Measurements from ENCODE around the gene PRIM2.
"Not testable (repeated sequence)": the region's sequence is repeated elsewhere in the genome, so short reads cannot be mapped to it uniquely, and the experiment has no call there.

Gene PRIM2

DNA sequence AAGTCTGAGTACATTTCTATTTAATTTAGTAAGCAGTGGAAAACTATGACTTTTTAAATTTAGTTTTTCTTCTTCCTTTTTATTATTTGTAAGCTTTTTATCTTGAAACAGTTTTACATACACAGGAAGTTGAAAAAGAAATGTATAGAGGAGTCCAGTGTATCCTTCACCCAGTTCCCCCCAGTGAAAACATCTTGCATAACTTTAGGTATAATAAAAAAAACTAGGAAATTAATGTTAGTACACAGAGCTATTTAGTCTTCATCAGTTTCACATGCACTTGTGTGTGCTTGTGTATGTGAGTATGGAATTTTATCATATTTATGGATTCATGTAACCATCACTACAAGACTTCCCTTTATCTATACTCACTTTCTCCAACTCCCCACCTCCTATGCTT lies 162.8 kb downstream of the PRIM2 start:
- not testable (repeated sequence) for DNase-seq (ENCODE audit: low read depth, low spot score); H3K4me3 ChIP-seq (ENCODE audit: low read length)

DNA sequence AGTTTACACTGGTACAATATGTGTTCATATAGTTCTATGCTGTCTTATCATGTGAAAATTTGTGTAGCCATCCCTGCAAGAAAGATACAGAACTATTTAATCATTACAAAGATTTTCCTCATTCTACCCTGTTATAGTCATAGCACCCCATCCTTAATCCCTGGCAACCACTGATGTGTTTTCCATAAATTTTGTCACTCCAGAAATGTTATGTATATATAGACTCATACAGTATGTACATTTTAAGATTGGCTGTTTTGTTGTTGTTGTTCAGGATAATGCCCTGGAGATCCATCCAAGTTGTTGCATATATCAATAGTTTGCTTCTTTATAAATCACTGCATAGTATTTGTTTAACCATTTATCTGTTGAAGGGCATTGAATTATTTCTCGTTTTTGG lies 163.7 kb downstream of the PRIM2 start:
- DNase-seq (ENCODE audit: low read depth, low spot score); H3K4me3 ChIP-seq (ENCODE audit: low read length): not testable (repeated sequence)

DNA sequence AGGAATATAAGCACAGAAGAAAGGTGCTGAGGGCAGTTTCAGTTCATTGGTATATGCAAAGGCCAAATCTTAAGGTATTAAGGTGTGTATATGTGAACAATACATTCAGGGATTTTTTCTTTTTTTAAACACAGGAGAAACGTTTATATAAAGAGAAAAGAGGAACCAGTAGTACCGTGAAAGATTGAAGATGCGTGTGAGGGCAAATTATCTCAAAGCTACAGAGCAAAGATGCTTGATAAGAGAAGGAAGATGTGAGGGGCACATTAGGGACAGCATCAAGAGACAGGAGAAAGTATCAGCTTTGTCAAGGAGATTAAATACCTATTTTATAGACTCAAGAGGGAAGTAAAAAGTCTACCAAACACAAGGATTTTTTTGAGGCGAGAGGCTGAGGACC lies 165.0 kb downstream of the PRIM2 start:
- DNase-seq (ENCODE audit: low read depth, low spot score); H3K4me3 ChIP-seq (ENCODE audit: low read length): not testable (repeated sequence)

DNA sequence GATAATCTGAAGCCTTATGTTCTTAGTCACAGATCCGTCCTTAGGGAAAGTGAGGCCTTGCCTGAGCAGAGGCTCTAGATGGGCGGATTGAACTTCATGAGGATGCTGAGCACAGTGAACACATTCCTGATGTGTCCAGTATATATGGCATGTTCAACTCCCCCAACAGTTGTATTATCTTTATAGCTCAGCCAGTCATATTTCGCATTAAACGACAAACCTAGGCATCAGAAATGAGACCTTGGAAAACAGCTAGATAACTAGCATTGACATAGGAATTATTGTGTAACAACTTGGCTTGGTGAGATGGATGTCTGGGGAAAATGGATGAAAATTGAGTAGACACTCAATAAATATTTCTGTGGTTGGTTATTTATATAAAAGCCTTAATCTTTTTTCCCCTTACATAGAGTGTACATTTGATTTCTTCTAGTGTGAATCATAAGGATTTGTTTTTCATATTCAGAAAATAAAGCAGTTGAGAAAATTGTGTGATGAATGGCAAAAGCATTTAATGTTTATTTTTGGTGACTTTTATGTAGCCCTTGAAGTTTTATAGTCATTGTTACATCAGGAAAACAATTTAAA lies 169.2 kb downstream of the PRIM2 start:
- not testable (repeated sequence) for H3K4me3 ChIP-seq (ENCODE audit: low read length); DNase-seq (ENCODE audit: low read depth, low spot score)

DNA sequence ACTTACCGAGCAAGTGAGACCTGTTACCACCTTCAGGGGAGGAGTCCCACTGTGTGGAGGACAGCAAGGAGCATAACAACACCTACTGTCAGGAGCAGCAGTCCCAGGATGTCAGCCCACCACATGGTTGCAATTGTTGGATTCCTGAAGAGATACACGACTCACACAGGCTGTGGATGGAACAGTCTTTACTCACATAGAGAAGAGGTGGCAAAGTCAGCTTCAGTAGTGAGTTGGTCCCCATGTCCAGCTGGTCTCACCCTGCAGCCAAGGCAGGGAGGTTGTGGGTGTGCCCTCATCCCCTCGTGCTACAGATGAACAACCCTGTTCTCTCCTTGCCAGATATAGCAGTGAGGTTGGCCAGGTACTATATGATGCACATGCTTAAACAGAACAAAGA lies 171.1 kb downstream of the PRIM2 start:
- not testable (repeated sequence) for DNase-seq (ENCODE audit: low read depth, low spot score); H3K4me3 ChIP-seq (ENCODE audit: low read length)

DNA sequence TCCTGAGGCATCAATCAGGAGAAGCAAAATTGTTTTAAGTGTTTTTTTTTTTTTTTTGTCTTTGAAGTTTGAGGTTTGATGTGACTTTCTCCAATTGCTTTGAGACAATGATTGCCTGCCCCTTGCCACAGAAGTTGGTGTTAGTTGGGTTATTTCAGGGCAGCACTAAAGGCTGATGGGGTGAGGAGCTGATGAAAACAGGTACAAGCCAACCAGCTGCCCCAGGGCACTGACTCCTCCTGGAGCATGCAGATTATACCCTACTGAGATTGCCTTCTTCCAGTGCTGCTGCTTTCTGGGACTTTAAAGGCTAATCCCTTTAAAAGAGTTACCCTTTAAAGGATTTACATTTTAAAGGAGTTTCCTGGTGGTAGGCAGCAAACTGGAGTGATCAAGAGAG lies 172.5 kb downstream of the PRIM2 start:
- peak; percentile 14 for DNase-seq (ENCODE audit: low read depth, low spot score)
- H3K4me3 ChIP-seq (ENCODE audit: low read length): not testable (repeated sequence)

DNA sequence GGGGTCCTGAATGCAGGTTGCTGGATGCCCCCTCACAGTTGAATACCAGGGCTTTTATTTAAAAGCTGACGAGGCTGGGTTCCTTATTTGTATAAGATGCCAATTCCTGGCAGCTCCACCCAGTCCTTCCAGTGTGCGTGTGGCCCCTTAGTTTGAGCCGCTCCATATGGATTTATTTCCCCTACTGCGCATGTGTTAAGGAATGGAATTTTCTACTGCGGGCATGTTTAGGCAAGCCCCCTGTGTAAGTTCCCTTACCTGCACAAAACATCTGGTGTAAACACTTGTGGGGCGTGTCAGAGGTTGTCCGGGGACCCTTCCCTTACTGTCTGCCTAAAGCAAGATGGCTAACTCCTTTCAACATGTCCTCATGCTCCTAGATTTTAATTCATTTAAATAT lies 174.4 kb downstream of the PRIM2 start:
- not testable (repeated sequence) for DNase-seq (ENCODE audit: low read depth, low spot score); H3K4me3 ChIP-seq (ENCODE audit: low read length)

DNA sequence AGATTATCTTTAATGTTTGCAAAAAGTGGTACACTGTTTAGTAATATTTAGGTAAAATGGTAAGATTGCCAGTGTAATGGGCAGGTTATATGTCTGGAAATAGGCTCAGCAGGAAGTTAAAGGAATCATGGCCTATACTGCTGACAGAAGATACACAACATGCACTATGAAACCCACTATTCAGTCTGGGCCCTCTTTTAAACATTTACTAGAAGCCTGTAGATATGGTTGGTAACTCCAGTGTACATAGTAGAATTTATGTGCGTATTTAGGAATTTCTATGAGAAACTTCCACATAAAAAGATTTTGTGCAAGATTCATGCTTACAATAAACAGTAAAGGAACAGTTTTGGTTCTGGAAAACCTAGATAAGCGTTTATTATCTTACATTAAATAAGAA lies 178.8 kb downstream of the PRIM2 start:
- H3K4me3 ChIP-seq (ENCODE audit: low read length); DNase-seq (ENCODE audit: low read depth, low spot score): not testable (repeated sequence)

DNA sequence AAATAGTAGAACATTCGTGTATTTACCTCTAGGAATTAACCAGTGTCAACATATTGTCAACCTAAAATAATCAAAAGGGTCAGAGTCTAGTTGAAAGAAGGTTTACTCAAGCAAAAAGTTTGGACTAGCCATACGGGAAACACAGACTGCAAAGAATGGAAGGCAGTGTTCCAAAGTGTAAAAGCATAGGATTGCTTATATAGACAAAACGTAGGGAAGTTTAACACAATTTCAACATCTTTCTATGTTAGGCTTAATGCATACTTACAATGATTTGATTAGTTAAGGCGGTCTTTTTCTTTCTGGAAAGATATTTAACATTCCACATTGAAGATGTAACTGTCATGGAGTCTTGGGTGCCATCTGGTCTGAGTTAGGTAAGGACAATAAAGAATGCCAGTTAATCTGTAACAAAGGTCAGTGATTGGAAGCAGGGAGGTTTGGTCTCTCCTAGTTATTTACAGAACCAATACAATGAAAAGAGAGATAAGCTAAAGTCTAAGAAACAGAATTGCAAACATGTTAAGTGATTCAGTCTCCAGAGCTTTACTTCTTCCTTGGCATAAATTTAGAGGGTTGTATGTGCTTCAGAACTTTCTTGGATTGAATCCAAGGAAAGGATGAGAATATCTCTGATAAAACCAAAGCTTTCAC lies 183.1 kb downstream of the PRIM2 start:
- DNase-seq (ENCODE audit: low read depth, low spot score); H3K4me3 ChIP-seq (ENCODE audit: low read length): not testable (repeated sequence)

DNA sequence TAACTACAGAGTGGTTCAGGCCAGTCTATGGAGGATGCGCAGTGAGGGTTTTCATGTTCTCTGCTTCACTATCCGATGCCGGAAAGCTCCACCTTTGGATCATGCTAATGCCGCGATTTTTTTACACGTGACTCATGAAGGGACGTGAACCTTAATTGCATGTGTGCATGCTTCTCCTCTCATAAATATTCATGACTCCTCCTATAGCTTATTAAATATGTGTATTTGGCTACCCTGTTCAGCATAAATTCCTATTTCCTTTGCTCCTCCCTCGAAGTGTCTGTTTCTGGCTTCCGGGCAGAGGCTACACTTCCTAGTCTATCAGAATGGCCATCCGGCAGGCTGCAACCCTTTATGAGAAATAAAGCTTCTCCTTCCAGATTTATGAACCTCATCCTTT lies 185.0 kb downstream of the PRIM2 start:
- not testable (repeated sequence) for DNase-seq (ENCODE audit: low read depth, low spot score); H3K4me3 ChIP-seq (ENCODE audit: low read length)

DNA sequence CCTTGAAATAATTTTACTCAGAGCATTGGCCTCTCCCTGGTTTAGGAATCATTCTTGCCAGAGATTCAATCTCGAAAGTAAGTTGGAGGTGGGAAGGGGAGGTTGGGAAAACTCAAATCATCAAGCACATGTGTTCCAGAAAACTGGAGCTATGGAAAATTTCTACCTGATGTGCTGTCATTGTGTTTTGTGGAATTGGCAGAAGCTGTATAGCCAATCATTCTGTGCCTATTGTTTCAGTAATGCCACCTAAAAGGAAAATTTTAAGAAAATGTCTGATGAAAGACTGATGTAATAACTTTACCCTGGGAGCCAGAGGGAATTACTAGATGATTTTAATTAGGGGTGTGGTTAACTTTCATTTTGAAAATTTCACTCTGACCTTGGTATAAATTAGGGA lies 187.8 kb downstream of the PRIM2 start:
- not testable (repeated sequence) for H3K4me3 ChIP-seq (ENCODE audit: low read length); DNase-seq (ENCODE audit: low read depth, low spot score)

DNA sequence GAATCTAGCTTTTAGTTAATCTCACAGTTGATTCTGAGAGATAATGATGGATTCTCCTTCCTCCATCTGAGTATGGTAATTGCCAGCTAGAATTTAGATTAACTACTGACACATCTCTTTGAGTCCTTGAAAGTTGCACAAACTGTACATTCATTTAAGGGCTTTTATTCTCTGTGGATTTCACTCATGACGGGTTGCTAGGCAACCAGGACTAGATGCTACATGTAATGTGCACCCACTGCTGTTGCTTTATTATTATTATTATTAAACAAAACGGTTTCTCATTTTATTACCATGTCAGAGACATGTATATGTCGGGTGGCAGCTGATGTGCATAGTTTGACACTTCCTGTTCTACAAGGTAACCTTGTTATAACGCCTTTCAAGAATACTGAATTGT lies 193.0 kb downstream of the PRIM2 start:
- DNase-seq (ENCODE audit: low read depth, low spot score); H3K4me3 ChIP-seq (ENCODE audit: low read length): not testable (repeated sequence)

DNA sequence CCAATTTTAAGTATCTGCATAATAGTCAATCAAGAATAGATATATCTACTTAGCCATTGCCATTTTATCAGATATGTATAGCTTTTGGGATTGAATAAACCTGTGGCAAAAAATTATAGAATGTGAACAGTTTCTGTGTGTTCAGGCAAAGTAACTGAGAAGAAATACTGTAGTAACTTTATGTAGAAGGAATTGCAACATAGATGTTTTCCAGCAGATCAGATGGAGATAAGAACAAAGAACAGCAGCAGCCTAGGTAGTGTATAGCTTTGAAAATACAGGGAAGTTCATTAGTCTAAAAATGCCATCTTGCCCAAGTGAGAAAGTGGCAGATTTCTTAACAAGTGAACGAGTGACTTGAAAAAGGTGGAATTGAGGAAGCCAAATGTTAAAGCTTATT lies 197.7 kb downstream of the PRIM2 start:
- H3K4me3 ChIP-seq (ENCODE audit: low read length); DNase-seq (ENCODE audit: low read depth, low spot score): not testable (repeated sequence)

DNA sequence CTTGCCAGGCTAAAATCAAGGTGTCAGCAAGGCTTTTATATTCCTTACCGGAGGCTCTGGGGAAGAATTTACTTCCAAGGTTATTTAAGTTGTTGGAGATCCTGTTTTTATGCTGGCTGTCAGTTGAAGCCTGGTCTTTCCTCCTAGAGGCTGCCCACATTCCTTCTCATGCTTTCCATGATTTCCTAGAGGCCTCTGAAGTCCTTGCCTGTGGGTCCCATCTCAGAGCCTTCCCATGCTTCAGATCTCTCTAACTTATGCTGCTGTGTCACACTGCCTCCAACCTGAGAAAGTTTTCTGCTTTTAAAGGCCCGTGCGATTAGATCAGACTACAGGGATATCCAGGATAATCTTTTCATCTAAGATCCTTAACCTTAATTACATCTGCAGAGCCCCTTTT lies 198.4 kb downstream of the PRIM2 start:
- H3K4me3 ChIP-seq (ENCODE audit: low read length); DNase-seq (ENCODE audit: low read depth, low spot score): not testable (repeated sequence)

DNA sequence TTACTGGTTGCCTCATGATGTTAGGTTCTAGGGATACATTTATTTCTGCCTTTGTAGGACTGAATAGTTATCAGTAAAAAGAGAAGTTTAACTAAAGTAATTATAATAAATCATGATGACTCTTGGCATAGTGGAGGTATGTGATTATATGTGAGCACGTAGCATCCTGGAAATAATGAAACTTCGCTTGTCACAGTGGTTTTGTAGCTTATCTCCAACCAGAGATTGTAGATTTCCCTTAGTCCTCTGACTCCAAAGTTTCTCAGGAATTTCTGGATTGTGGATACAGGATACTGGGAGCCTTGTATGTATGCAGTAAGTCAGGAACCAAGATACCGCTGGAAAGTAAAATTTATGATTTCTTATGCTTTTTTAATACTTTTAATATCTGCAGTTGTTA lies 199.3 kb downstream of the PRIM2 start:
- H3K4me3 ChIP-seq (ENCODE audit: low read length): not testable (repeated sequence)

DNA sequence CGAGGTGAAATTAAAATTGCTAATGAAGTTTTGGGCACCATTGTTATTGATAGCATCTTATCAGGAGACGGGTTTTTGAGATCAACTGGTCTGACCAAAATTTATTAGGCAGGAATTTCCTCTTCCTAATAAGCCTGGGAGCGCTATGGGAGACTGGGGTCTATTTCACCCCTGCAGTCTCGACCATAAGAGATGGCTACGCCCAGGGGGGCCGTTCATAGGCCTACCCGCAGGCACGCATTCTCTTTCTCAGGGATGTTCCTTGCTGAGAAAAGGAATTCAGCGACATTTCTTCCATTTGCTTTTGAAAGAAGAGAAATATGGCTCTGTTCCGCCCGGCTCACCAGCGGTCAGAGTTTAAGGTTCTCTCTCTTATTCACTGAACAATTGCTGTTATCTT lies 201.8 kb downstream of the PRIM2 start:
- DNase-seq (ENCODE audit: low read depth, low spot score); H3K4me3 ChIP-seq (ENCODE audit: low read length): not testable (repeated sequence)

More for the DNA sequence above, 199.3 kb downstream of the PRIM2 start:
- DNase-seq (ENCODE audit: low read depth, low spot score): not testable (repeated sequence)

DNA sequence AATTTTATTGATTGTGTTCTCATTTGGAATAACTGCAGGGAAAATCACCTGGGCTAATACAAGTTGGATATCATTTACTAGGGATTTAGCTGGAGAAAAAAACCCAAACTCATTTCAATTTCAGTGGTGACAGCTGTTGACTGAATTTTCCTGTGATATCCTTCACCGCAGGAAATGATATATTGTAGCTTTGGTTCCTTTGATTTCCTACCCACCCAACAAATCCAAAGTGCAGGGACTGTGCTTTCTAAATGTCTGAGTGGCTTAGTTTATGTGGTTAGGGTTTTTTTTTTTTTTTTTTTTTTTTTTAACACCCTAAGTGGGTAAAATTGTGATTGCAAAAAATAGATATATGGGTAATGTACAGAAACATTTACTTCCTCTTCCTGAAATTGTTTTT lies 203.7 kb downstream of the PRIM2 start:
- H3K4me3 ChIP-seq (ENCODE audit: low read length): not testable (repeated sequence)
- peak; percentile 40 for DNase-seq (ENCODE audit: low read depth, low spot score)

DNA sequence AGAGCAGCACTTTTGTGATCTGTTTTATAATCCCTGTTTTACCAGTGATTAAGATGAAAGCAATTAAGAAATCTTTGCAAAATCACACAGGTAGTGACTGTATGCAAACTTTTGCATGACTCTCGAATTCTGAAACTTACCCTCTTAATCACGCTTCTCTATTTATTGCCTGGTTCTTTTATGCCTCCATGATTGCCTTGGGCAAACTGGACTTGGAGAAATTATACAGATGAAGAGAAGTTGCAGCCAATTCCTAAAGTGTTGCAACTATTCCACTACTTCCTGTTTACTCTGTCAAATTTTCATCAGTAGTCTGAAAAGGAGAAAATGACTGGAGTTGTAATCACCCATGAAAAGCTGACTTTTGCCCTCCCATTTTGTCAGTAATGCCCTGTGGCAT lies 205.8 kb downstream of the PRIM2 start:
- not testable (repeated sequence) for H3K4me3 ChIP-seq (ENCODE audit: low read length); DNase-seq (ENCODE audit: low read depth, low spot score)

DNA sequence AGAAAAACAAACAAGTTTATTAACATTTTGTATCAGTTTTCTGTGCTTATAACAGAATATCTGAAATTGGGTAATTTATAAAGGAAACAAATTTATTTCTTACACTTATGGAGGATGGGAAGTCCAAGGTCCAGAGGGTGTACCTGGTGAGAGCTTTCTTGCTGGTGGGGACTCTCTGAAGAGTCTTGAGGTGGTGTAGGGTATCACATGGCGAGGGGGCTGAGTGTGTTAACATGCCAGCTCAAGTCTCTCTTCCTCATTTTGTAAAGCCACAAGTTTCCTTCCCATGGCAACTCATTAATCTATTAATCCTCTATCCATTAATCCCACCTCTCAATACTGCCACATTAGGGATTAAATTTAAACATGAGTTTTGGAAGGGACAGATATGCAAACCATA lies 212.3 kb downstream of the PRIM2 start:
- not testable (repeated sequence) for DNase-seq (ENCODE audit: low read depth, low spot score); H3K4me3 ChIP-seq (ENCODE audit: low read length)

DNA sequence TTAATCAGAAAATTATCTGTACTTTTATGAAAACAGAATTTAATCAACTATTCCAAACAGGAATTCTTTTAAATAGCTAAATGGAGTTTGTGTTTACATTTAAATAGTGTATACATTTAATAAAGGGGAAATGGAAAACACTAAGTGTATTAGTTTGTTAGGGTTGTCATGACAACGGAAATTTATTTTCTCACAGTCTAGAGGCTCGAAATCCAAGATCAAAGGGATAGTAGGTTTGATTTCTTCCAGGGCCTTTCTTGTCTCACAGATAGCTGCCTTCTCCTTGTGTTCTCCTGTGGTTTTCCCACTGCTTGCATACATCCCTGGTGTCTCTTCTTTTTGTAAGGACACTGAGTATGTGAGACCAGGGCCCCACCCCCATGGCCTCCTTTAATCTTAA lies 215.2 kb downstream of the PRIM2 start:
- not testable (repeated sequence) for DNase-seq (ENCODE audit: low read depth, low spot score); H3K4me3 ChIP-seq (ENCODE audit: low read length)

DNA sequence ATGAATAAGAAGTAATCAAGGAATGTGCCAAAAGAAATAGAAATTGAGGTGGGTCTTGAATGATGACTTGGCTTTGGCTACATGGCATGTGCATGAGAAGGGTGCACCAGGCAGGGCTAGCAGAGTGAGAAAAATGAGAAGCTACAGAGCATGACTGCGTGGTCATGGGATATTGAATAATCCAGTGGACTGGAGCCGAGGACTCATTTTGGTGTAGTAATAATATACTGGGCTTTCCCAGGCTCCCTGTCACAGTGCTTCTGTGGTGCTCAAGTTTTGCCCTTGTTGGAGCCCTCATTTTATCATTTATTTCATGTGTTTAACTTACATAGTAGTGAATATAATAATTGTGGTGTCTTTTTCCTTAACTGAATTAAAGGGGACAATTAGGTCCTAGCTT lies 217.7 kb downstream of the PRIM2 start:
- H3K4me3 ChIP-seq (ENCODE audit: low read length); DNase-seq (ENCODE audit: low read depth, low spot score): not testable (repeated sequence)

Measured in Jurkat, Clone E6-1 (cell line).